Left ventricle myocardium superior (tissue), 1 donor: ENCODE data around the gene PHC1. TPM values are rescaled to one million over a fixed set of nuclear protein-coding genes. Genes with fewer than 3 reads are reported as not detected.

Experiments
- ATAC-seq: fragments of 200-7000 bp; cut with Tn5 transposase; one replicate; pipeline ENCODE4 v1.9.1; 2020; ENCODE audit warnings: mild to moderate bottlenecking, moderate library complexity
- DNase-seq: peaks from one replicate; pipeline ENCODE4 v3.0.0-alpha.2; 2020
- intact Hi-C: fragments of 100-400 bp; cut with micrococcal nuclease; formaldehyde crosslinking; loops from one replicate; pipeline ENCODE4 v1.11.0; 2022
- total RNA-seq: library from RNA; stranded (reverse); fragmentation: NEBNext Ultra II Directional; extraction: Animal tissue kit (Norgen Biotek cat#: 25700); gene quantifications from one replicate; pipeline ENCODE4 v1.2.1, GENCODE V29; 2021
- donor health status: DM: no; HTN: yes; CAD: no; lungs with severe emphysema.

The PHC1 gene
- total RNA-seq, 1 donor from 2014 or later: 24.7 TPM

DNA sequence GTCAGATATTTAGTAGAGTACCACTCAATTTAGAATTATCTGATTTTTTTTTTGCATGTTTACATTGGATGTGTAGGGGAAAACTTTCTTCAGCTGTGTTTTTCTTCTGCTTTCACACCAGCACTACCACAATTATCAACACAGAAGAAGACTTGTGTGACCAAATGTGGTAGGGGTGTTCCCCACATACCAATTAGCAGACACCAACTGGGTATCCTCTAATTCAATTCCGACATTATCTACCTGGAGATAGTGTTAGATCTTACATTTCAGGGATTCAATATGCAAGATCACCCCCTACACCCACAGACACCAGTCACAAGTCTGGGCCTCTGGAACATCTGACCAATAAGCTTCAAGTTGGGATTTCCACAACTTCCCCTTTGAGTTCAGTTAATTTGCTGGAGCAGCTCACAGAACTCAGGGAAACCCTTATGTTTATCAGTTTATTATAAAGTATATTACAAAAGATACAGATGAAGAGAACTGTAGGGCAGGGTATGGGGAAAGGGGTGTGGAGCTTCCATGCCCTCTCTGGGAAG lies 71.0 kb downstream of the PHC1 start:
- intact Hi-C loops: no loop called here
- ATAC-seq: no peak
- DNase-seq: no peak

DNA sequence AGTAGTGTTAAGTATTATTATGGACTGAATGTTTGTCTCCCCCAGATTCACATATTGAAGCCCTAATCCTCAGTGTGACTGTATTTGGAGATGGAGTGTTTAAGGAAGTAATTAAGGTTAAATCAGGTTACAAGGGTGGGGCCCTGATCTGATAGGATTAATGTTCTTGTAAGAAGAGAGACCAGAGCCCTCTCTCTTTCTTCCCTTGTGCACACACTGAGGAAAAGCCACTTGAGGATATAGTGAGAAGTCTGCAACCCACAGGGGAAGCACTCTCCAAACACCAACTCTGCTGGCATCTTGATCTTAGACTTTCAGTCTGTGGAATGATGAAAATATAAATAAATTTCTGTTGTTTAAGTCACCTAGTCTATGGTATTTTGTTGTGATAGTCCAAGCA lies 72.9 kb downstream of the PHC1 start:
- ATAC-seq (no peak), DNase-seq (no peak)
- intact Hi-C loops: no loop called here

GRCh38 chr12:8987685-8988084 lies 73.4 kb downstream of the PHC1 start:
- ATAC-seq (no peak), DNase-seq (no peak)
- intact Hi-C loops: no loop called here

- ATAC-seq (no peak), DNase-seq (no peak)
- intact Hi-C loops: no loop called here
Observed at GRCh38 chr12:8989413-8989812, 75.1 kb downstream of the PHC1 start, which contains the start of gene KLRG1. Gene KLRG1 (plus strand): TSS chr12:8989546. CDS start chr12:8989636, 90 bp downstream.

Other genes with a start within 250 kb of the PHC1 start
- 9.7 TPM for gene RIMKLB, start 216.5 kb upstream of the PHC1 start, total RNA-seq
- not detected for gene A2ML1, start 91.9 kb upstream of the PHC1 start, total RNA-seq
- gene M6PR, start 35.1 kb downstream of the PHC1 start, total RNA-seq: 87.5 TPM
- gene KLRG1, start 75.0 kb downstream of the PHC1 start, total RNA-seq: 5.6 TPM
- 569 TPM for gene A2M, start 201.4 kb downstream of the PHC1 start, total RNA-seq